Smooth muscle cell of the coronary artery (primary cell): ENCODE results near the gene ACADVL. TPM values are rescaled to one million over a fixed set of nuclear protein-coding genes. Genes with fewer than 3 reads are reported as not detected.

Source experiments
- total RNA-seq: library from RNA; depleted of rRNA; stranded (reverse); fragments of >200 nt; gene quantifications from 2 replicates; pipeline ENCODE4 v1.2.3, GENCODE V29; 2014; ENCODE audit warnings: low replicate concordance

The ACADVL gene
- 248 and 288 TPM in 2 replicates for total RNA-seq

DNA sequence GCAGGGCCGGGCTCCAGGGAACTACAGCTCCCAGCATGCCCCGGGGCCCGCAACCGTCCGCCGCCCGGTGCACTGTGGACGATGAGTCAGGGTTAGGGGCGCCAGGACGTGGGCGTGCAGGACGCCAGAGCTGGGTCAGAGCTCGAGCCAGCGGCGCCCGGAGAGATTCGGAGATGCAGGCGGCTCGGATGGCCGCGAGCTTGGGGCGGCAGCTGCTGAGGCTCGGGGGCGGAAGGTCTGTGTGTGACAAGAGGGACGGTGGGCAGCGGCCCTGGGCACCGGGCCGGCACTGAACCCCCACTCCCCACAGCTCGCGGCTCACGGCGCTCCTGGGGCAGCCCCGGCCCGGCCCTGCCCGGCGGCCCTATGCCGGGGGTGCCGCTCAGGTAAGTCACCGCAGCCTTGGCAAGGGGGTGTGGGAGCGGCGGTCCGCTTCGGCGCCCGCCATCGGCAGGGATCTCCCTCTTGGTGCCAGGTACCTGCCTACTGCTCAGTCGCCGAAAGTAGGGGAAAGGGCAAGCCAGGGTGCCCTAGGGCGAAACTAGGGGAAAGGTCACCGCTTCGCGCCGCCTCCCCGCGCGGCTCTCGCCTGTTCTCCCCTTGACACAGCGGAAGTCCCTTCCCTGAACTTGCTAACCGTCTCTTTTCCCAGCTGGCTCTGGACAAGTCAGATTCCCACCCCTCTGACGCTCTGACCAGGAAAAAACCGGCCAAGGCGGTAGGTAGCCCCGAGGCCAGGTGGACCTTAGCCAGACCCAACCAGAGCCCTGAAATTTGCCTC, at the start of gene ACADVL, which contains the start of gene DLG4:
Gene ACADVL (plus strand): TSS at position 127 of the 781 bp plus-strand sequence. CDS start 47 bp downstream, at position 174.
Gene DLG4 (minus strand): TSS at position 25 of the 781 bp plus-strand sequence.

DNA sequence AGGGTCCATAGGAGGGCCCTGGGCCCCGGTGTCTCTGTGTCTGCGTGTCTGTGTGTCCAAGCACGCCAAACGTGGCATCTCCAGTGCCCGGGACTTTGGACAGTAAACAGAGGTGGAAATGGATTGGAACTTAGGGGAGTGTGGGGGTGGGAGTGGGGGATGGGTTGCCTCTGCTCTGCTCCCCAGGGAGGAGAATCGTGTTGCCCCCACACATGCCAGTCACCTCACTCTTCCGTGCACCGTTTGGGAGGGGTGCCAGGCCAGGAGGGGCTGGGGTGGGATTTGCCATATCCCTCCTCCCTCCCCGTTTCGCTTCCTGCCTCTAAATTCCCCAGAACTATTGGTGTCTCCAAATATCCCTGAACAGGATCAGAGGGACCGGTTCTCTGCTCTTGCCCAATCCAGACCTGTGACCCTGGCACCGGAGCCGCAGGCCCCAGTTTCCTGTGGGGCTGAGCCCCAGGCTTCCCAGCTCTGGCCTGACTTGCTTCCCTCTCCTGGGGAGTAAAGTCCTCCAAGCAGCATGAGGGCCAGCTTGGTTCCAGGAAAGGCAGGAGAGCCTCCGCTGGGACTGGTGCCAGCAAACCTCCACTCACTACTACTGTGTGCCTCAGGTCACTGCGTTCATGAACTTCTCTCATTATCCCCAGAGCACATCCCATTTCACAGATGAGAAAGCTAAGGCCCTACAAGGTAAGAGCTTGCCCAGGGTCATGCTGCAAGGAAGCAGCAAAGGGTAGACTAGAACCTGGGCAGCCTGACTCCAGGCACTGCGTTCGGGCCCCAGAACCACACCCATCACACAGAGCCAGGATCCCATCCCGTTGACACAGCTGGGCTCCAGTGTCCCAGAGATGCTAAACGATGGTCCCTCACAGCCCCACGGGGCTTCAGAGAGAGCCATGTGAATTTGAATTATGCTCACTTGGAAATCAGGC, 40.2 kb upstream of the ACADVL start, which contains the start of gene ASGR1:
Gene ASGR1 (minus strand): TSS at position 54 of the 938 bp plus-strand sequence. CDS start 807 bp downstream, outside the sequence.

DNA sequence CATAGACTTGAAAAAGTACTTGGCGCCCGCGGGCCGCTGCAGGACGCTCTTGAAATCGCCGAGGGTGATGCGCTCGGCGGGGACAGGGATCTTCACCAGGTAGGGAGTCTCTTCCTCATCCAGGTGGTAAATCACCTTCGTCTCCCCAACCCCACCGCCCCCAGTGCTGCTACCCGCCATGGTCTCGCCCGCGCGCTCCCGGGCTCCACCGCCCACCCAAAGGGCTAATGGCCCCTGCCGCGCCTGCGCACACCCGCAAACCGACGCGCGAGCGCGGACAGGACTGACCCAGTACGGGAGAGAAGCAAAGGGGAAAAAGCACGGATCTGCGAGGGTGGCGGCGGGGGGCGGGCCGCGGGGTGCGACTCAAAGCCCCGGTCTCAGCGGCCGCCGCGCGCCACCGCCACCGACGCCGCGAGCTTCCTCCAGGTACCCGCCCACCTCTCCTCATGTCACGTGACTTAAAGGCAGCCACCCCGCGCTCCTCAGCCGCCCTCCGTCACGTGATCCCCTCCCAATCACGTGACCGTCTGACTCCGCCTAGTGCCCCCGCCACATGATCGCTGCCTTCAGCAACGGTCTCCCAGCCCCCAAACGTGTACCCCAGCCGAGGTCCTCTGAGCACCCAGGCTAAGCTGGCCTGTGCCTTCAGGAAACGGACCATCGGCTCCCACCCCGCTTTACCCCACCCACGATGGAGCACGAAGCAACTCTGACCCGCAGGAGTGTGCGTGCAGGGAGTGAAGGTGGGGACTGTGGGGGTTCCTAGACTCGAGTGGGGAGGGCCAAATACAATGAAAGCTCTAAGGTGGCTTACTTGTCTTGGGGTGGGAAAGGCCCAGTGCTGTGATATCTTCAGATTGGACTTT, 14.6 kb downstream of the ACADVL start, which contains the start of gene DVL2:
Gene DVL2 (minus strand): TSS at position 435 of the 869 bp plus-strand sequence. CDS start 255 bp downstream, at position 180.

GRCh38 chr17:7239091-7240027, 19.6 kb downstream of the ACADVL start, which contains the start of gene PHF23:
TSS of gene PHF23 (minus strand) at chr17:7239457. CDS start at chr17:7239279, 178 bp downstream.

DNA sequence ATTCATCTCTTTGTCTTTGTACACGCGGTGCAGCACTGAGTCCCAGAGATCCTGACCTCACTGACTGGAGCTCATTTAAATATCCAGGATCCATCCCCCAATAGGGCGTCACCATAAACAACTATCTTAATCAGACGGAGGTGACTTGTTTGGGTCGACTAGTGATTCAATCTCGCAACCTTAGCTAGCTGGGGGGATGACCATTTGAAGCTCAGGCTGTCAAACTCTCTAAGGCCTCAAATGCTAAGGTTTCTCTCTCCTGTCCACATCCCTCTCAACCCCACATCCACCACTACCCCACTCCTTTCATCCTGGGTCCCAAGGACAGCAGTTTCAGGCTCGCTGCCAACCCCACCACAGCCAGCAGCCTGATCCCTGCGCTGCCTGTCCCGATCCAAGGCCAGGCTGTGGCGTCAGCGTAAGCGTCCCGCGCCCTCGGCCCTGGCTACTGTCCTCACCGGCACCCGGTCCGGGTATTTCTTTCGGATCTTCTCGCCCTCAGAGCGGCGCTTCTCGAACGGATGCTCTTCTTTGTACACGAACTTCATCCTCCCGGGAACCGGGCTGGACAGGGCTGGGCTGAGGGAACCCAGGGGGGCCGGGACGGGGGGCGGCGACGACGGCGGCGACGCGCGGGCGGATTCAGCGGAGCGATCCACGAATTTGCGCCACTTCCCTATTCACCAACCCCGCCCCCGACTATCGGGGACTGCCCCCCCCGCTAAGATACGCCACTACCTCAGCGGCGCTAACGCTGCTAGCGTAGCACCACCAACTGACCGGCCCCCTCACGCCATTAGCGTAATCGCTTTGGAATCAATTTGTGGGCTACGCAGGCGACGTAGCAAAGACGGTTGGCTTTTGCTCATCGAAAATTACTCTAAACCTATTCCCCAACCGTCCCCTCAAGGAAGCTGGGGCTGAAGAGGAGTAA, 22.3 kb downstream of the ACADVL start, which contains the start of gene GABARAP:
Gene GABARAP (minus strand): TSS at position 667 of the 934 bp plus-strand sequence. CDS start 119 bp downstream, at position 548.

DNA sequence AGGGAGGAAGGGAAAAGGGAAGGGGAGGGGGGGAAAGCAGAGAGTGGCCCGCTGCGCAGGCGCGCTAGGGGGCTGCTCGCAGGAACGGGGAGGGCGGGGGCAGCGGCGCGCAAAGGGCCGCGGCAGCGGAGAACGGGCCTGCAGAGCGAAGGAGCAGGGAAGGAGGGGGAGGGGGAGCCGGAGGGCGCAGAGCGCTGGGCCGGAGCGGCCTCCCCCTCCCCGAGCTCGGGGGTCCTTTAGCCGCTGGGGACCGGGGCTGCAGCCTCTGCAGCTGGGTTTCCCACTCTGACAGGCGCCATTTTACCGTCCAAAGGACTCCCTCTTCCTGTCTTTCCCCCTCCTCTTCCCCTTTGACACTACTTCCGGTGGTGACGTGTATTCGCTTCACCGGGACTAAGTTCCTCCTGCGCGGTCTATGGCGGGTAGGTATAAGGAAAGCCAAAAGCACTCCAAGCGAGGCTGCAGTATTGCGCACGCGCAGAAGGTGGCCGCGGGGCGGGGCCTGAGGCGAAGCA, 32.0 kb downstream of the ACADVL start, which contains the start of gene CTDNEP1:
Gene CTDNEP1 (minus strand): TSS at position 74 of the 515 bp plus-strand sequence. CDS start 438 bp downstream, outside the sequence.

GRCh38 chr17:7252176-7253043, 32.7 kb downstream of the ACADVL start, which contains the start of gene ELP5:
TSS of gene ELP5 (plus strand) at chr17:7252215. CDS start at chr17:7252551, 336 bp downstream.

DNA sequence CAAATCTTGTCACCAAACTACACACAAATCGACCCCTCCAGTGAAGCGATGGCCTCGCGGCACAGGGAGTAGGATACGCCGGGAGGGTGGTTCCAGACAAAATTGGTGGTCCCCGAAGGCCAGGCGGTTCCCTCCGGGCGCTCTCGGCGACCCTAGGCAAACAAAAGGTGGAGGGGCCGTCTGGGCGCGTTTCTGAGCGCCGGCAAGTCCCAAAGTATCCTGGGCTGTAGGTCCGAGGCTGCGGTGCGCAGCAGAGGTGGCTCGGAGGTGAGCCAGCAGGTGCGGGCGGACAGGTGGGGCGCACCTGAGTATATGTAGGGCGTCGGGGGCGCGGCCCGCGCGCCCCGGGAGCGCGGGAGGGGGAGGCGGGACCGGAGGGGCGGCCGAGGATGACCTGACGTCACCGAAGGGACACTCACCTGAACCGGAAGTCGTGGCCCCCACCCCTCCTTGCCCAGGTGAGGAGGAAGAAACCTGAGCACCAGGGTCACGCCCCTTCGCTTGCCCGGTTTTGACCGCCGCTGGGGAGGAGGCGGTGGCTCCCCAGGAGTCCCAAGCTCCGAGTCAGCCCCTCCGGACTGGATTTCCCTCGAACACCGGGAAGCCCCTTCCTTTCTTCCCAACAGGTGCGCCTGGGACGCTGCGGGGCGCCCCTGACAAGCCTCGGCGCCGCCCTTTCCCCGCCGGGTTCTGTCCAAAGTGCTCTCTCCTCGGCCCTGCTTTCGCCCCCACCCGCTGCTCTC, 42.6 kb downstream of the ACADVL start, which contains the start of gene CLDN7:
Gene CLDN7 (minus strand): TSS at position 287 of the 743 bp plus-strand sequence. CDS start 435 bp downstream, outside the sequence.

Other genes with a start within 250 kb of the ACADVL start
- gene ALOX12, start 223.9 kb upstream of the ACADVL start, total RNA-seq, result under 0.01 TPM in 1 of 2 replicates, not detected in the other
- 23.3 and 44.7 TPM in 2 replicates for gene RNASEK, start 207.3 kb upstream of the ACADVL start, total RNA-seq
- 0.30 and 0.47 TPM in 2 replicates for gene BCL6B, start 196.9 kb upstream of the ACADVL start, total RNA-seq
- 0.12 and 0.23 TPM in 2 replicates for gene SLC16A13, start 183.9 kb upstream of the ACADVL start, total RNA-seq
- gene SLC16A11, start 175.8 kb upstream of the ACADVL start, total RNA-seq, result 0.08 and 0.12 TPM in 2 replicates
- 0.70 TPM in 1 of 2 replicates, not detected in the other for gene CLEC10A, start 139.7 kb upstream of the ACADVL start, total RNA-seq
- not detected in 2 replicates for gene ASGR2, start 105.1 kb upstream of the ACADVL start, total RNA-seq
- under 0.01 and 0.68 TPM in 2 replicates for gene ASGR1, start 40.6 kb upstream of the ACADVL start, total RNA-seq
- gene DLG4, start 102 bp upstream of the ACADVL start, total RNA-seq, result 8.3 and 20.8 TPM in 2 replicates
- 56.3 and 89.0 TPM in 2 replicates for gene DVL2, start 14.6 kb downstream of the ACADVL start, total RNA-seq
- gene PHF23, start 19.5 kb downstream of the ACADVL start, total RNA-seq, result 38.3 and 41.2 TPM in 2 replicates
- 180 and 222 TPM in 2 replicates for gene GABARAP, start 22.5 kb downstream of the ACADVL start, total RNA-seq
- gene CTDNEP1, start 31.8 kb downstream of the ACADVL start, total RNA-seq, result 16.7 and 21.2 TPM in 2 replicates
- 20.6 and 25.9 TPM in 2 replicates for gene ELP5, start 32.3 kb downstream of the ACADVL start, total RNA-seq
- gene CLDN7, start 42.5 kb downstream of the ACADVL start, total RNA-seq, result 0.70 and 1.6 TPM in 2 replicates
- 0.08 and 0.12 TPM in 2 replicates for gene SLC2A4, start 61.8 kb downstream of the ACADVL start, total RNA-seq
- not detected in 2 replicates for gene YBX2, start 74.7 kb downstream of the ACADVL start, total RNA-seq
- gene EIF5A, start 87.7 kb downstream of the ACADVL start, total RNA-seq, result 688 and 774 TPM in 2 replicates
- 21.7 and 32.9 TPM in 2 replicates for gene GPS2, start 95.4 kb downstream of the ACADVL start, total RNA-seq
- 16.8 and 28.4 TPM in 2 replicates for gene NEURL4, start 109.4 kb downstream of the ACADVL start, total RNA-seq
- gene ACAP1, start 116.6 kb downstream of the ACADVL start, total RNA-seq, result 1.3 and 4.3 TPM in 2 replicates
- 4.9 and 10.4 TPM in 2 replicates for gene KCTD11, start 132.2 kb downstream of the ACADVL start, total RNA-seq
- gene TMEM95, start 135.2 kb downstream of the ACADVL start, total RNA-seq, result not detected in 2 replicates
- 0.08 and 0.35 TPM in 2 replicates for gene TNK1, start 161.2 kb downstream of the ACADVL start, total RNA-seq
- gene PLSCR3, start 174.6 kb downstream of the ACADVL start, total RNA-seq, result 8.5 and 23.2 TPM in 2 replicates
- gene TMEM256, start 184.2 kb downstream of the ACADVL start, total RNA-seq, result 42.7 and 135 TPM in 2 replicates
- gene NLGN2, start 187.9 kb downstream of the ACADVL start, total RNA-seq, result 3.7 and 5.0 TPM in 2 replicates
- not detected in 2 replicates for gene SPEM1, start 200.4 kb downstream of the ACADVL start, total RNA-seq
- gene SPEM2, start 205.7 kb downstream of the ACADVL start, total RNA-seq, result not detected in 2 replicates
- gene SPEM3, start 208.9 kb downstream of the ACADVL start, total RNA-seq, result not detected in 2 replicates
- 0.94 and 4.4 TPM in 2 replicates for gene TMEM102, start 215.5 kb downstream of the ACADVL start, total RNA-seq
- 2.6 and 5.4 TPM in 2 replicates for gene FGF11, start 219.6 kb downstream of the ACADVL start, total RNA-seq
- gene CHRNB1, start 225.1 kb downstream of the ACADVL start, total RNA-seq, result 7.1 and 9.6 TPM in 2 replicates